Adrenal gland (tissue), 12 donors: ENCODE measurements around the gene TLN1. TPM values are rescaled to one million over a fixed set of nuclear protein-coding genes. Genes with fewer than 3 reads are reported as not detected.

ENCODE experiments used
- DNase-seq, 7 donors: peaks; one replicate each; pipeline ENCODE4 v3.0.0-alpha.2; 2019 to 2020
- H3K27ac ChIP-seq, 5 donors: fragments of 200-600 bp; sonication (generic) in 4 of 5; 1 replicate in 3 of 5; 2 replicates in 2 of 5; pipeline versions ENCODE4 v1.5.1 to v1.8.0; 2016 to 2020; ENCODE audit warnings: mild to moderate bottlenecking in 1 of 5
- H3K27me3 ChIP-seq: fragments of 200-600 bp; 2 replicates; pipeline ENCODE4 v1.8.0; 2021
- H3K36me3 ChIP-seq, 2 donors: fragments of 200-600 bp; replicated peaks in 1 of 2; 1 replicate in 1 of 2; 2 replicates in 1 of 2; pipeline versions ENCODE4 v1.5.1 to v1.8.0; 2018 to 2022
- H3K4me1 ChIP-seq, 2 donors: fragments of 200-600 bp; replicated peaks in 1 of 2; 1 replicate in 1 of 2; 2 replicates in 1 of 2; pipeline versions ENCODE4 v1.5.1 to v1.8.0; 2018 to 2021
- H3K4me3 ChIP-seq, 4 donors: fragments of 200-600 bp; sonication (generic) in 3 of 4; one replicate each; pipeline ENCODE4 v1.5.1; 2016 to 2018
- H3K9me3 ChIP-seq, 3 donors: fragments of 200-600 bp; sonication (generic) in 1 of 3; replicated peaks in 1 of 3; 1 replicate in 2 of 3; 2 replicates in 1 of 3; pipeline versions ENCODE4 v1.5.1 to v1.8.0; 2016 to 2021
- CTCF ChIP-seq, 6 experiments: fragments of 450-650 bp in 4 of 6; fragments of 200-600 bp in 2 of 6; sonication (generic) in 1 of 6; IDR thresholded peaks; 1 replicate in 5 of 6; 2 replicates in 1 of 6; pipeline versions ENCODE4 v1.5.1 to v1.8.0; 2016 to 2021; ENCODE audit warnings: antibody characterized with exemption in 6 of 6, mild to moderate bottlenecking in 2 of 6, moderate library complexity in 1 of 6
- POLR2A ChIP-seq, 2 donors: fragments of 450-650 bp; IDR thresholded peaks; one replicate each; pipeline ENCODE4 v1.6.1; 2017; ENCODE audit warnings: antibody characterized with exemption in 2 of 2, mild to moderate bottlenecking in 2 of 2, moderate library complexity in 1 of 2
- WGBS, 4 donors: extraction: QIAGEN DNeasy Blood & Tissue Kit in 2 of 4; methylation state at CpG; one replicate each; pipeline versions ENCODE4 v1.1.5 to v1.1.7; 2013 to 2017; 5-methylcytosine and 5-hydroxymethylcytosine counted together
- intact Hi-C, 2 donors: fragments of 100-400 bp; cut with DNase I; formaldehyde crosslinking; loops; one replicate each; pipeline versions ENCODE4 v1.14.1 to v1.15.0; 2022 to 2023
- polyA plus RNA-seq, 3 donors: library from polyadenylated mRNA; stranded (reverse); fragments of 200-250 nt in 2 of 3; fragments of 350-450 nt in 1 of 3; fragmentation: Illumina TruSeq in 1 of 3; extraction: RNeasy Lipid Tissue Mini Kit (QIAGEN cat#74804) in 1 of 3; gene quantifications; one replicate each; pipeline ENCODE4 v1.2.3, GENCODE V29; 2013 to 2014
- total RNA-seq, 9 donors: library from RNA; depleted of rRNA in 4 of 9; stranded (reverse); fragments of >200 nt in 4 of 9; fragments of 120-200 nt in 1 of 9; fragmentation: NEBNext Ultra II Directional in 1 of 9; extraction: Animal tissue kit (Norgen Biotek cat#: 25700) in 1 of 9; gene quantifications; one replicate each; pipeline versions ENCODE4 v1.1.0 to v1.2.4, GENCODE V29; 2013 to 2023
- donor health status: healthy with polysubstance abuse.
- donor health status: Bipolar disorder and iron deficiency.
- donor health status: DM: yes; HTN: yes; CAD: no.
- donor health status: DM: no; HTN: no; CAD: no.
- donor health status: DM: no; HTN: no; CAD: no.
- donor health status: DM: yes; HTN: yes; CAD: no.

The TLN1 gene
- total and polyA plus RNA-seq, 12 donors = 157 to 565 (median 296) TPM

GRCh38 chr9:35746583-35746982 lies 14.6 kb upstream of the TLN1 start:
- Histone ChIP-seq H3K9me3 (no peaks in the 10 kb centered on the region), H3K27me3 (no peaks in the 10 kb centered on the region), H3K36me3 (peaks cover 0 to 41% of the 10 kb centered on the region in 2 donors), H3K4me1 (peaks cover 34 to 48% of the 10 kb centered on the region in 2 donors), H3K4me3 (peak overlapping the region in 1 of 4 donors; percentile 92), H3K27ac (no peak overlapping the region)
- DNase-seq = no peak
- no peak for TF ChIP-seq POLR2A (IDR thresholded peaks at IDR 0.05)
- TF ChIP-seq CTCF (IDR thresholded peaks at IDR 0.05) = no peak
- 52 to 58% (median 55%) methylated on average over 3 of the region's 3 CpGs for WGBS, 4 donors
- intact Hi-C loops = no loop called here

GRCh38 chr9:35745569-35745968 lies 13.6 kb upstream of the TLN1 start:
- Histone ChIP-seq H3K36me3 (peaks cover 0 to 40% of the 10 kb centered on the region in 2 donors), H3K27ac (no peak overlapping the region), H3K4me3 (peak overlapping the region in 1 of 4 donors; percentile 92), H3K27me3 (no peaks in the 10 kb centered on the region), H3K9me3 (no peaks in the 10 kb centered on the region), H3K4me1 (peaks cover 34 to 48% of the 10 kb centered on the region in 2 donors)
- DNase-seq = peak in 1 of 7 donors; percentile 9
- WGBS, 4 donors = 24 to 33% (median 31%) methylated on average over 1 of the region's 1 CpG
- intact Hi-C loops = no loop called here
- no peak for TF ChIP-seq CTCF (IDR thresholded peaks at IDR 0.05)

- peak overlapping the region in 2 of 5 donors; percentile 4 to 19 for H3K27ac ChIP-seq
- TF ChIP-seq POLR2A (IDR thresholded peaks at IDR 0.05) (no peak), CTCF (IDR thresholded peaks at IDR 0.05) (no peak)
- no peaks in the 10 kb centered on the region for H3K9me3 ChIP-seq
- no peak overlapping the region for H3K4me3 ChIP-seq
- intact Hi-C loops = no loop called here
- peaks cover 0 to 55% of the 10 kb centered on the region in 2 donors for H3K36me3 ChIP-seq
- no peaks in the 10 kb centered on the region for H3K27me3 ChIP-seq
- peaks cover 27 to 38% of the 10 kb centered on the region in 2 donors for H3K4me1 ChIP-seq
- WGBS, 4 donors = 80 to 85% (median 83%) methylated on average over 8 of the region's 8 CpGs
- DNase-seq = peak in 1 of 7 donors; percentile 9
These were observed 12.0 kb upstream of the TLN1 start for GRCh38 chr9:35743880-35744518.

GRCh38 chr9:35743452-35743851 lies 11.5 kb upstream of the TLN1 start:
- no peak overlapping the region for H3K4me3 ChIP-seq
- H3K27ac ChIP-seq = no peak overlapping the region
- no peaks in the 10 kb centered on the region for H3K27me3 ChIP-seq
- peaks cover 0 to 60% of the 10 kb centered on the region in 2 donors for H3K36me3 ChIP-seq
- peak in 2 of 7 donors; percentile 0 to 8 for DNase-seq
- intact Hi-C loops = no loop called here
- TF ChIP-seq POLR2A (IDR thresholded peaks at IDR 0.05) (no peak), CTCF (IDR thresholded peaks at IDR 0.05) (no peak)
- peaks cover 27 to 38% of the 10 kb centered on the region in 2 donors for H3K4me1 ChIP-seq
- no peaks in the 10 kb centered on the region for H3K9me3 ChIP-seq
- 63 to 70% (median 66%) methylated on average over 2 of the region's 2 CpGs for WGBS, 4 donors
